Measurements from ENCODE around the gene POLR1E.
A peak's percentile ranks its signal among the peaks of the same experiment; 100 is the strongest.
"Not testable (repeated sequence)": the region's sequence is repeated elsewhere in the genome, so short reads cannot be mapped to it uniquely, and the experiment has no call there.

Gene POLR1E

GRCh38 chr9:37465249-37466036 lies 20.3 kb upstream of the POLR1E start, which contains the start of gene ZBTB5:
TSS of gene ZBTB5 (minus strand) at chr9:37465450. CDS start at chr9:37442551, 22,899 bp downstream.
- peak; percentile 100 for DNase-seq (ENCODE audit: low read depth)

- peak; percentile 49 for DNase-seq (ENCODE audit: low read depth)
Measured at GRCh38 chr9:37466037-37466709, 19.6 kb upstream of the POLR1E start.

- not testable (repeated sequence) for DNase-seq (ENCODE audit: low read depth)
Measured at GRCh38 chr9:37467530-37467929, 18.2 kb upstream of the POLR1E start.

GRCh38 chr9:37468620-37469019 lies 17.1 kb upstream of the POLR1E start:
- no peak for DNase-seq (ENCODE audit: low read depth)

GRCh38 chr9:37471942-37472684 lies 13.6 kb upstream of the POLR1E start:
- DNase-seq (ENCODE audit: low read depth), result peak; percentile 97

GRCh38 chr9:37473982-37474381 lies 11.8 kb upstream of the POLR1E start:
- DNase-seq (ENCODE audit: low read depth), result not testable (repeated sequence)

GRCh38 chr9:37474438-37474837 lies 11.3 kb upstream of the POLR1E start:
- no peak for DNase-seq (ENCODE audit: low read depth)

- no peak for DNase-seq (ENCODE audit: low read depth)
Measured at GRCh38 chr9:37476930-37477329, 8.8 kb upstream of the POLR1E start.

- DNase-seq (ENCODE audit: low read depth), result not testable (repeated sequence)
Measured at GRCh38 chr9:37477443-37477842, 8.3 kb upstream of the POLR1E start.

- DNase-seq (ENCODE audit: low read depth), result not testable (repeated sequence)
Measured at GRCh38 chr9:37477987-37478619, 7.6 kb upstream of the POLR1E start.

- no peak for DNase-seq (ENCODE audit: low read depth)
Measured at GRCh38 chr9:37480759-37481158, 5.0 kb upstream of the POLR1E start.

- no peak for DNase-seq (ENCODE audit: low read depth)
Measured at GRCh38 chr9:37486256-37486615, 488 bp downstream of the POLR1E start.

GRCh38 chr9:37486616-37487548 lies 1.1 kb downstream of the POLR1E start:
- peak; percentile 98 for DNase-seq (ENCODE audit: low read depth)

- no peak for DNase-seq (ENCODE audit: low read depth)
Measured at GRCh38 chr9:37491939-37492338, 6.2 kb downstream of the POLR1E start.

GRCh38 chr9:37495571-37495970 lies 9.8 kb downstream of the POLR1E start:
- no peak for DNase-seq (ENCODE audit: low read depth)

GRCh38 chr9:37496020-37496419 lies 10.3 kb downstream of the POLR1E start:
- DNase-seq (ENCODE audit: low read depth), result no peak

GRCh38 chr9:37497320-37497719 lies 11.6 kb downstream of the POLR1E start:
- no peak for DNase-seq (ENCODE audit: low read depth)

- DNase-seq (ENCODE audit: low read depth), result no peak
Measured at GRCh38 chr9:37498457-37498856, 12.7 kb downstream of the POLR1E start.

GRCh38 chr9:37499297-37499696 lies 13.5 kb downstream of the POLR1E start:
- no peak for DNase-seq (ENCODE audit: low read depth)

- DNase-seq (ENCODE audit: low read depth), result no peak
Measured at GRCh38 chr9:37501957-37502596, 16.3 kb downstream of the POLR1E start.

- no peak for DNase-seq (ENCODE audit: low read depth)
Measured at GRCh38 chr9:37503736-37504135, 18.0 kb downstream of the POLR1E start.
